Breast epithelium (tissue), 3 donors: ENCODE results near the gene PLEKHG4B.

Source experiments
- CTCF ChIP-seq, 3 donors: fragments of 450-650 bp; IDR thresholded peaks; one replicate each; pipeline ENCODE4 v1.5.1; 2016 to 2017; ENCODE audit warnings: antibody characterized with exemption in 3 of 3, mild to moderate bottlenecking in 3 of 3, moderate library complexity in 3 of 3
- POLR2A ChIP-seq: fragments of 450-650 bp; IDR thresholded peaks from one replicate; pipeline ENCODE4 v1.6.1; 2016; ENCODE audit warnings: antibody characterized with exemption, mild to moderate bottlenecking, moderate library complexity
- POLR2AphosphoS5 ChIP-seq, 3 donors: sonication (generic); formaldehyde crosslinking; IDR thresholded peaks; one replicate each; pipeline ENCODE4 v1.6.1; 2017; ENCODE audit warnings: antibody characterized with exemption in 3 of 3

- no peak for TF ChIP-seq CTCF (IDR thresholded peaks at IDR 0.05)
- TF ChIP-seq POLR2A = no peak
- no peak for TF ChIP-seq POLR2AphosphoS5 (IDR thresholded peaks at IDR 0.05)
These were observed 45.8 kb downstream of the PLEKHG4B start for GRCh38 chr5:137741-138140.
